Heart right ventricle (tissue), 16 donors: ENCODE data around the gene TEX44. TPM values are rescaled to one million over a fixed set of nuclear protein-coding genes. Genes with fewer than 3 reads are reported as not detected.
"Not testable (repeated sequence)": the region's sequence is repeated elsewhere in the genome, so short reads cannot be mapped to it uniquely, and the experiment has no call there.

Experiments
- ATAC-seq, 8 donors: fragments of 200-7000 bp; cut with Tn5 transposase; one replicate each; pipeline ENCODE4 v1.9.1; 2020; ENCODE audit warnings: mild to moderate bottlenecking in 8 of 8, moderate library complexity in 8 of 8, moderate number of reproducible peaks in 1 of 8
- DNase-seq, 2 donors: peaks; one replicate each; pipeline ENCODE4 v3.0.0-alpha.2; 2020
- H3K27ac ChIP-seq, 10 donors: fragments of 200-600 bp; sonication (generic) in 2 of 10; one replicate each; pipeline versions ENCODE4 v1.5.0 to v1.8.0; 2020 to 2022; ENCODE audit warnings: mild to moderate bottlenecking in 3 of 10
- H3K27me3 ChIP-seq, 7 donors: fragments of 200-600 bp; one replicate each; pipeline ENCODE4 v1.8.0; 2021 to 2022; ENCODE audit warnings: mild to moderate bottlenecking in 2 of 7
- H3K36me3 ChIP-seq, 9 donors: fragments of 200-600 bp; sonication (generic) in 1 of 9; one replicate each; pipeline versions ENCODE4 v1.5.0 to v1.8.0; 2020 to 2022; ENCODE audit warnings: mild to moderate bottlenecking in 2 of 9
- H3K4me1 ChIP-seq, 9 donors: fragments of 200-600 bp; sonication (generic) in 1 of 9; one replicate each; pipeline versions ENCODE4 v1.5.0 to v1.8.0; 2020 to 2022; ENCODE audit warnings: mild to moderate bottlenecking in 4 of 9
- H3K4me3 ChIP-seq, 10 donors: fragments of 200-600 bp; sonication (generic) in 2 of 10; one replicate each; pipeline versions ENCODE4 v1.5.0 to v1.8.0; 2020 to 2022; ENCODE audit warnings: mild to moderate bottlenecking in 7 of 10, moderate library complexity in 2 of 10
- H3K9me3 ChIP-seq, 11 donors: fragments of 200-600 bp in 10 of 11; sonication (generic) in 2 of 11; one replicate each; pipeline versions ENCODE4 v1.5.0 to v1.8.0; 2013 to 2022; ENCODE audit warnings: mild to moderate bottlenecking in 2 of 11, control low read depth in 1 of 11, moderate library complexity in 1 of 11
- CTCF ChIP-seq, 9 donors: fragments of 200-600 bp; sonication (generic) in 2 of 9; IDR thresholded peaks; one replicate each; pipeline versions ENCODE4 v1.5.0 to v1.8.0; 2021 to 2022; ENCODE audit warnings: antibody characterized with exemption in 9 of 9, mild to moderate bottlenecking in 5 of 9, moderate library complexity in 1 of 9
- WGBS, 2 donors: extraction: QIAGEN DNeasy Blood & Tissue Kit; methylation state at CpG; one replicate each; pipeline ENCODE4 v1.1.7; 2013; ENCODE audit warnings: inconsistent platforms in 1 of 2; 5-methylcytosine and 5-hydroxymethylcytosine counted together
- intact Hi-C, 10 donors: fragments of 100-400 bp; cut with DNase I; formaldehyde crosslinking; loops; one replicate each; pipeline versions ENCODE4 v1.11.1 to v1.14.2; 2022
- polyA plus RNA-seq, 2 donors: library from polyadenylated mRNA; stranded (reverse); fragments of 200-250 nt; gene quantifications; one replicate each; pipeline ENCODE4 v1.2.3, GENCODE V29; 2013
- total RNA-seq, 10 donors: library from RNA; stranded (reverse); fragmentation: NEBNext Ultra II Directional in 3 of 10; extraction: Animal tissue kit (Norgen Biotek cat#: 25700) in 3 of 10; gene quantifications; one replicate each; pipeline versions ENCODE4 v1.2.1 to v1.2.4, GENCODE V29; 2021 to 2023
- donor health status: Arrhythmogenic right ventricular cardiomyopathy.
- donor health status: ischemic (EF 13 %, LVEDD 7.1; RV severe dilation, severe dysfunction).
- donor health status: healthy with polysubstance abuse.
- donor health status: DM: no; HTN: yes; CAD: no.
- donor health status: DM: no; HTN: no; CAD: no.
- donor health status: ischemic (EF 25% LVEDD 6.9; RV normal size, moderate dysfunction).
- donor health status: ischemic (EF 25% LVEDD 5.7; RV mildly dilated, moderate dysfunction).
- donor health status: healthy.
- donor health status: DM: yes; HTN: yes; CAD: no.
- donor health status: Ischemic cardiomyopathy.
- donor health status: ischemic (EF 35%, LVEDD 5.7; RV mildly dilated, moderate dysfunction).
- donor health status: nonischemic (EF 11% LVEDD 7.7; RV severe dilation, severe dysfunction).
- donor health status: DM: yes; HTN: yes; CAD: no.
- donor health status: PGD.
- donor health status: ischemic (EF 29% LVEDD 5.4; RV normal size, mild dysfunction).
- donor health status: nonischemic (EF 23%, LVEDD 6.1; RV moderate dilation, normal function).

Gene TEX44
- total and polyA plus RNA-seq, 12 donors: not detected

DNA sequence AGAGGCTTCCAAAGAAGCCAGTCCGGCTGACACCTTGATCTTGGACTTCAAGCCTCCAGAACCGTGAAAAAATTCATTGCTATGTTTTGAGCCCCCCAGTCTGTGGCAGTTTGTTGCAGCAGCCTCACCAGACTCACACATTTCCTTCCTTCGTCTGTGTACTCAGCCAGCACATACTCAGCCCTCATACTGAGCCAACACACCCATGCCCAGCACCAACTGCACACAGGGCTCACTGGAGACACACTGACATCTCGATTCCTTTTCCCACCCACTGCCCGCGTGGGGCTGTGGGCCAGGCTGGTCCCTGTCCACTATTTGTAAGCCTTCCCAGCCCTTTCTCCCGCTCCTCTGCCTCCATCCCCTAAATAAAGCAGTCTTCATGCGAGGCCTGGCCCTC is 38.3 kb upstream of the TEX44 start:
- peaks cover 0 to 21% (median 11%) of the 10 kb centered on the region in 11 donors for H3K9me3 ChIP-seq
- peak in 1 of 8 donors; percentile 43 for ATAC-seq
- no peak for TF ChIP-seq CTCF (IDR thresholded peaks at IDR 0.05)
- intact Hi-C loops: loop anchor here in 1 of 10 donors (10.0 kb wide), 1 partner anchor 70 kb away; no protein-coding TSS in a partner anchor
- H3K27me3 ChIP-seq: peaks cover 0 to 35% (median 0%) of the 10 kb centered on the region in 7 donors
- peaks cover 4 to 31% (median 20%) of the 10 kb centered on the region in 9 donors for H3K4me1 ChIP-seq
- H3K36me3 ChIP-seq: no peaks in the 10 kb centered on the region
- WGBS, 2 donors: 46 to 62% methylated on average over 8 of the region's 8 CpGs
- peak overlapping the region in 9 of 10 donors; percentile 5 to 49 (median 39) for H3K4me3 ChIP-seq
- DNase-seq: no peak
- H3K27ac ChIP-seq: peak overlapping the region in 9 of 10 donors; percentile 53 to 86 (median 74)

DNA sequence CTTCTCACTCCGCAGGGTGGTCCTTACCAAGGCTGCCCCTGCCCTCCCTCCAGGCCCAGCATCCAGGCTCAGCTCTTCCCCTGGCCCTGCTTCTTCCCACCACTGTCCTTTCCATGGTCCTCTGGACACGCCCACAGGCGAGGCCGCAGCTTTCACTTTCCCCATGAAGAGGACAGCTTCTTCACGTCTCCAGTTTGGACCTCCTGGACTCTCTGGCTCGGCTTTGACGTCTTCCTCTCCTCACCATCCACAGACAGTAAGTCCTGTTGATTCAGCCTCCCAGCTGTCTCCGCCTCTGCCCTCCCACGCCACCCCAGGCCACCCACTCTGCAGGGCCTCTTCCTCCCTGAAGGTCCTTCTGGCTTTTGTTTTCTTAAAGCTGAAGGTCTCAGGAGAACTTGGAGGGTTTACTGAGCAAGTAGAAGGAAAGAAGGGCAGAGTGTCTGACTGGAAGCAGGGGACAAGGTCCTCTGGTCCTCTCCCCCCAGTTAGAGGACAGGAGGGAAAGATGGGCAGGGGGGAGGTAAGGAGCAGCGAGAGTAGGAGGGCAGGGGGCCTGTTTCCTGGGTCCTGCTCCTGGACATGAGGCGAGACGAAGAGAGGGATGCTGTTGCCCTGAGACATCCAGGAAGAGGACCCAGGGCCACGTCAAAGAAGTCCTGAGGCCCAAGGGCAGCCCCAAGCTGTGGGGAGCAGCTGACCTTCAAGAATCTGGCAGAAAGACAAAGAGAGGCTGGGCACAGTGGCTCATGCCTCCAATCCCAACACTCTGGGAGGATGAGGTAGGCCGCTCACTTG is 37.7 kb upstream of the TEX44 start:
- H3K4me3 ChIP-seq: peak overlapping the region in 9 of 10 donors; percentile 5 to 49 (median 39)

DNA sequence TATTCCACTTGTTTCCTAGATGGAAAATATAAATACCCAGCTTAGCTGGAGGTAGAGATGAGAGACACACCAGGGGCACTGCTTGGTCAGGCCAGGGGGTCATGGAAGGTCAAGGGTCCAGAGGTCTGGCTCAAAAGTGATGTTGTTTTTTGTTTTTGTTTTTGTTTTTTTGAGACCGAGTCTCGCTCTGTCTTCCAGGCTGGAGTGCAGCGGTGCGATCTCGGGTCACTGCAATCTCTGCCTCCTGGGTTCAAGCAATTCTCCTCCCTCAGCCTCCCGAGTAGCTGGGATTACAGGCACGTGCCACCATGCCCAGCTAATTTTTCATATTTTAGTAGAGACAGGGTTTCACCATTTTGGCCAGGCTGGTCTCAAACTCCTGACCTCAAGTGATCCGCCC is 36.2 kb upstream of the TEX44 start:
- intact Hi-C loops: loop anchor here (1.0 to 10.0 kb wide), 9 partner anchors 24 to 74 kb away; no protein-coding TSS in a partner anchor
- WGBS, 2 donors: 94% methylated on average over 8 of the region's 8 CpGs
- ATAC-seq, H3K4me3 ChIP-seq, DNase-seq, H3K36me3 ChIP-seq: not testable (repeated sequence)
- Histone ChIP-seq H3K27me3 (peaks cover 0 to 13% (median 0%) of the 10 kb centered on the region in 7 donors), H3K27ac (peak overlapping the region in 1 of 10 donors; percentile 42), H3K9me3 (peaks cover 0 to 21% (median 11%) of the 10 kb centered on the region in 11 donors), H3K4me1 (peaks cover 4 to 31% (median 20%) of the 10 kb centered on the region in 9 donors)

More for the DNA sequence above, 37.7 kb upstream of the TEX44 start:
- H3K4me1 ChIP-seq: peaks cover 4 to 31% (median 20%) of the 10 kb centered on the region in 9 donors
- peaks cover 0 to 21% (median 11%) of the 10 kb centered on the region in 11 donors for H3K9me3 ChIP-seq
- no peak for TF ChIP-seq CTCF (IDR thresholded peaks at IDR 0.05)
- no peaks in the 10 kb centered on the region for H3K36me3 ChIP-seq
- H3K27ac ChIP-seq: peak overlapping the region in 9 of 10 donors; percentile 53 to 86 (median 74)
- WGBS, 2 donors: 56 to 58% methylated on average over 14 of the region's 14 CpGs
- peaks cover 0 to 29% (median 0%) of the 10 kb centered on the region in 7 donors for H3K27me3 ChIP-seq
- ATAC-seq (peak; percentile 59 to 86 (median 76)), DNase-seq (peak; percentile 64 to 70)
- intact Hi-C loops: loop anchor here in 9 of 10 donors (5.0 to 10.0 kb wide), 4 partner anchors 33 to 73 kb away; no protein-coding TSS in a partner anchor

- 87 to 89% methylated on average over 7 of the region's 7 CpGs for WGBS, 2 donors
- peak overlapping the region in 6 of 10 donors; percentile 28 to 69 (median 48) for H3K27ac ChIP-seq
These were observed 35.7 kb upstream of the TEX44 start for GRCh38 chr2:231556981-231557380.

More at GRCh38 chr2:231556981-231557380, 35.7 kb upstream of the TEX44 start:
- no peaks in the 10 kb centered on the region for H3K36me3 ChIP-seq
- peaks cover 4 to 31% (median 20%) of the 10 kb centered on the region in 9 donors for H3K4me1 ChIP-seq
- H3K4me3 ChIP-seq: no peak overlapping the region
- intact Hi-C loops: loop anchor here (1.0 to 10.0 kb wide), 9 partner anchors 24 to 75 kb away; no protein-coding TSS in a partner anchor
- no peak for TF ChIP-seq CTCF (IDR thresholded peaks at IDR 0.05)
- peaks cover 0 to 18% (median 11%) of the 10 kb centered on the region in 11 donors for H3K9me3 ChIP-seq
- DNase-seq (no peak), ATAC-seq (peak in 1 of 8 donors; percentile 3)
- H3K27me3 ChIP-seq: peaks cover 0 to 11% (median 0%) of the 10 kb centered on the region in 7 donors
